ENCODE data around the gene ANKK1.

GRCh38 chr11:113351480-113351879 lies 36.1 kb upstream of the ANKK1 start:
- TF ChIP-seq MYNN (tag by site-specific recombination; IDR thresholded peaks at IDR 0.05; ENCODE audit: borderline replicate concordance) (no peak), CTCF (tag by site-specific recombination; IDR thresholded peaks at IDR 0.05) (no peak), ZBTB10 (tag by site-specific recombination; IDR thresholded peaks at IDR 0.05) (no peak)

All from HEK293 (cell line).